Lower leg skin (tissue), 4 donors: Measurements from ENCODE around the gene EPB41L5. TPM values are rescaled to one million over a fixed set of nuclear protein-coding genes. Genes with fewer than 3 reads are reported as not detected.

Source experiments
- DNase-seq, 2 donors: peaks; one replicate each; pipeline ENCODE4 v3.0.0-alpha.2; 2019; ENCODE audit warnings: low spot score in 2 of 2
- H3K4me3 ChIP-seq: fragments of 200-600 bp; sonication (generic); 2 replicates; pipeline ENCODE4 v1.5.1; 2017; ENCODE audit warnings: mild to moderate bottlenecking, low read depth; ENCODE audit not compliant: poor library complexity, severe bottlenecking
- POLR2A ChIP-seq, 2 donors: fragments of 450-650 bp; IDR thresholded peaks; one replicate each; pipeline ENCODE4 v1.6.1; 2016 to 2017; ENCODE audit warnings: antibody characterized with exemption in 2 of 2, mild to moderate bottlenecking in 1 of 2, moderate library complexity in 1 of 2
- WGBS, 2 donors: methylation state at CpG; one replicate each; pipeline ENCODE4 v1.1.5; 2018; 5-methylcytosine and 5-hydroxymethylcytosine counted together
- intact Hi-C: fragments of 100-400 bp; cut with DNase I; formaldehyde crosslinking; loops from one replicate; pipeline ENCODE4 v1.15.0; 2023; ENCODE audit warnings: low total_unique reads
- total RNA-seq, 4 donors: library from RNA; depleted of rRNA; stranded (reverse); fragments of >200 nt; gene quantifications; one replicate each; pipeline ENCODE4 v1.1.0, GENCODE V29; 2016
- TF ChIP-seq, protein P1 (sequence below), 3 donors: fragments of 450-650 bp; IDR thresholded peaks; one replicate each; pipeline ENCODE4 v1.5.1; 2016; ENCODE audit warnings: antibody characterized with exemption in 3 of 3, mild to moderate bottlenecking in 3 of 3, moderate library complexity in 2 of 3

Gene EPB41L5
- total RNA-seq, 4 donors from 2014 or later: 12.4 to 25.4 (median 23.0) TPM

GRCh38 chr2:120177001-120177621 is 164.2 kb downstream of the EPB41L5 start:
- WGBS, 2 donors: 41 to 55% methylated on average over 15 of the region's 15 CpGs
- peak; percentile 26 to 88 for DNase-seq
- no peak overlapping the region for H3K4me3 ChIP-seq
- TF ChIP-seq, protein P1, sequence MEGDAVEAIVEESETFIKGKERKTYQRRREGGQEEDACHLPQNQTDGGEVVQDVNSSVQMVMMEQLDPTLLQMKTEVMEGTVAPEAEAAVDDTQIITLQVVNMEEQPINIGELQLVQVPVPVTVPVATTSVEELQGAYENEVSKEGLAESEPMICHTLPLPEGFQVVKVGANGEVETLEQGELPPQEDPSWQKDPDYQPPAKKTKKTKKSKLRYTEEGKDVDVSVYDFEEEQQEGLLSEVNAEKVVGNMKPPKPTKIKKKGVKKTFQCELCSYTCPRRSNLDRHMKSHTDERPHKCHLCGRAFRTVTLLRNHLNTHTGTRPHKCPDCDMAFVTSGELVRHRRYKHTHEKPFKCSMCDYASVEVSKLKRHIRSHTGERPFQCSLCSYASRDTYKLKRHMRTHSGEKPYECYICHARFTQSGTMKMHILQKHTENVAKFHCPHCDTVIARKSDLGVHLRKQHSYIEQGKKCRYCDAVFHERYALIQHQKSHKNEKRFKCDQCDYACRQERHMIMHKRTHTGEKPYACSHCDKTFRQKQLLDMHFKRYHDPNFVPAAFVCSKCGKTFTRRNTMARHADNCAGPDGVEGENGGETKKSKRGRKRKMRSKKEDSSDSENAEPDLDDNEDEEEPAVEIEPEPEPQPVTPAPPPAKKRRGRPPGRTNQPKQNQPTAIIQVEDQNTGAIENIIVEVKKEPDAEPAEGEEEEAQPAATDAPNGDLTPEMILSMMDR (IDR thresholded peaks at IDR 0.05): no peak
- no peak for TF ChIP-seq POLR2A (IDR thresholded peaks at IDR 0.05)
- intact Hi-C loops: loop anchor here (5.0 kb wide), 1 partner anchor 480 kb away; no protein-coding TSS in a partner anchor

- DNase-seq: no peak
- intact Hi-C loops: loop anchor here (5.0 kb wide), 1 partner anchor 481 kb away; no protein-coding TSS in a partner anchor
- 78 to 91% methylated on average over 7 of the region's 7 CpGs for WGBS, 2 donors
- TF ChIP-seq, protein P1 (IDR thresholded peaks at IDR 0.05): no peak
- no peak for TF ChIP-seq POLR2A (IDR thresholded peaks at IDR 0.05)
- H3K4me3 ChIP-seq: no peak overlapping the region
Observed at GRCh38 chr2:120177973-120178372, 165.1 kb downstream of the EPB41L5 start.

DNA sequence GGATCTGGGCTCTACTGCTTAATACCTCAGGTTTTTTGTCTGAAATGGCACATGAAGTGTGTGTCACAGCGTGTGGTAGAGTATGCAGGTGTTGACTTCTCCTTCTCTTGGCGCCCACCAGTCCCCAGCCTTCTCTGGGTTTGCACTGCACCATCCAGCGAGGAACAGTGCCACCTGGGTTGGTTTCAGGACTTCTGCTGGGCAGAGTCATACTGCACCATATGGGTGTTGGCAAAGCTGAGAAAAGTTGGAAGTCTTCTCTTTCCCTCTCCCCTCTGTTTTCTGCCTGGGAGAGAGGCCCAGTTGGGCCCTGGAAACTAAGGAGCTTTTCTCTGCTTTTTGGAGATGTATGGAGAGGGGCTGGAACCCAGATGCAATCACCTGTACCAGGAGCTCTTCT is 166.5 kb downstream of the EPB41L5 start:
- WGBS, 2 donors: 97 to 100% methylated on average over 2 to 3 of the region's 3 CpGs
- no peak for TF ChIP-seq POLR2A (IDR thresholded peaks at IDR 0.05)
- TF ChIP-seq, protein P1 (IDR thresholded peaks at IDR 0.05): no peak
- H3K4me3 ChIP-seq: no peak overlapping the region
- intact Hi-C loops: loop anchor here (5.0 kb wide), 1 partner anchor 482 kb away; no protein-coding TSS in a partner anchor
- DNase-seq: no peak

- WGBS, 2 donors: 80 to 94% methylated on average over 3 of the region's 3 CpGs
- DNase-seq: no peak
- TF ChIP-seq POLR2A (IDR thresholded peaks at IDR 0.05): no peak
- TF ChIP-seq, protein P1 (IDR thresholded peaks at IDR 0.05): no peak
- no peak overlapping the region for H3K4me3 ChIP-seq
- intact Hi-C loops: no loop called here
Observed at GRCh38 chr2:120180066-120180465, 167.2 kb downstream of the EPB41L5 start.

GRCh38 chr2:120182019-120182560 is 169.2 kb downstream of the EPB41L5 start:
- no peak for TF ChIP-seq POLR2A (IDR thresholded peaks at IDR 0.05)
- TF ChIP-seq, protein P1 (IDR thresholded peaks at IDR 0.05): no peak
- 68 to 76% methylated on average over 5 of the region's 5 CpGs for WGBS, 2 donors
- no peak overlapping the region for H3K4me3 ChIP-seq
- no peak for DNase-seq
- intact Hi-C loops: no loop called here
